Osteoblast (primary cell): ENCODE results near the gene CDK2. TPM values are rescaled to one million over a fixed set of nuclear protein-coding genes. Genes with fewer than 3 reads are reported as not detected.

Experiments used
- DNase-seq: peaks from one replicate; pipeline ENCODE4 v3.0.0; 2011; ENCODE audit warnings: low spot score, mixed read lengths; ENCODE audit not compliant: insufficient read length; ENCODE audit errors: missing footprints
- H2AFZ ChIP-seq: 2 replicates; pipeline ENCODE4 v1.6.0; 2011; ENCODE audit warnings: mild to moderate bottlenecking, low read length
- H3K27ac ChIP-seq: 2 replicates; pipeline ENCODE4 v1.5.1; 2011; ENCODE audit warnings: mild to moderate bottlenecking, low read depth, low read length, moderate library complexity
- H3K27me3 ChIP-seq: 2 replicates; pipeline ENCODE4 v1.6.0; 2012; ENCODE audit warnings: mild to moderate bottlenecking, control low read depth, inconsistent platforms, low read length, moderate library complexity; ENCODE audit not compliant: insufficient read depth
- H3K36me3 ChIP-seq: 2 replicates; pipeline ENCODE4 v1.5.1; 2011; ENCODE audit warnings: mild to moderate bottlenecking, low read length, control low read depth, moderate library complexity; ENCODE audit not compliant: insufficient read depth
- H3K4me1 ChIP-seq: 2 replicates; pipeline ENCODE4 v1.5.1; 2011; ENCODE audit warnings: mild to moderate bottlenecking, low read length, control low read depth, moderate library complexity; ENCODE audit not compliant: insufficient read depth
- H3K4me2 ChIP-seq: 2 replicates; pipeline ENCODE4 v1.6.0; 2011; ENCODE audit warnings: mild to moderate bottlenecking, low read length; ENCODE audit not compliant: insufficient read depth
- H3K4me3 ChIP-seq: fragments of 200-600 bp; sonication (generic); 3 replicates; pipeline ENCODE4 v1.5.1; 2012; ENCODE audit warnings: mild to moderate bottlenecking, low read length, inconsistent platforms; ENCODE audit not compliant: insufficient read depth
- H3K79me2 ChIP-seq: 2 replicates; pipeline ENCODE4 v1.6.0; 2012; ENCODE audit warnings: mild to moderate bottlenecking, low read length, control low read depth, inconsistent platforms; ENCODE audit not compliant: insufficient read depth
- H3K9me3 ChIP-seq: 2 replicates; pipeline ENCODE4 v1.5.1; 2011; ENCODE audit warnings: low read depth, low read length, control low read depth
- H4K20me1 ChIP-seq: 2 replicates; pipeline ENCODE4 v1.6.0; 2012; ENCODE audit warnings: mild to moderate bottlenecking, low read length, control low read depth; ENCODE audit not compliant: insufficient read depth
- CTCF ChIP-seq: IDR thresholded peaks from 2 replicates; pipeline ENCODE4 v1.5.1; 2011; ENCODE audit warnings: mild to moderate bottlenecking, low read depth, low read length, moderate library complexity; ENCODE audit errors: extremely low read depth
- total RNA-seq: library from RNA; depleted of rRNA; stranded (reverse); fragments of >200 nt; gene quantifications from 2 replicates; pipeline ENCODE4 v1.2.3, GENCODE V29; 2012

CDK2 gene
- total RNA-seq, 1 donor, result 13.4 TPM

DNA sequence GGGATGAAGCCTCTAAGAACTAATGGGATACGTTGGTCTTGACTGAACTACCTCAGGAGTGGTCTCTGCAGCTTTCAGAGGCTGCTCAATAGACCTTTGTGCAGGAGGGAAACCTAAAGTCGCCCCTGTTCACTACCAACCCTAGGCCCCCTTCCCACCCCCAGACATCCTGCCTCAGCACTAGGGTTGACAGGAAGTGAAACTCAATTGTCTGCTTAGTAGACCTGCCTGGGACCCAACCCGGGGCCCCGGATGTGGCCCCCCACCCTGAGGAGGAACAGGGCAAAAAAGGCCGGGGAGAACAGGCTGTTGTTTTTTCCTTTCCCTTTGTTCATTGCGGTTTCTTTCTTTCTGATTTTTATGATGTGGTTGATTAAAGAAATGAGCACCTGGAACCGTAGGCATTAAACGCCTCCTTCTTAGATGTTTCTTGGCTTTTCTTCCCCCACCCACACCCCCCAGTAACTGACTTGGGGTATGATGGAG is 37.3 kb upstream of the CDK2 start:
- Histone ChIP-seq H3K4me1 (peaks cover 46% of the 10 kb centered on the region), H4K20me1 (no peaks in the 10 kb centered on the region), H3K27ac (no peak overlapping the region), H3K4me2 (no peak overlapping the region), H3K27me3 (no peaks in the 10 kb centered on the region), H2AFZ (no peak overlapping the region), H3K4me3 (no peak overlapping the region), H3K36me3 (peaks cover 7% of the 10 kb centered on the region), H3K79me2 (peaks cover 48% of the 10 kb centered on the region), H3K9me3 (no peaks in the 10 kb centered on the region)
- peak; percentile 27 for DNase-seq
- TF ChIP-seq CTCF, result no peak

GRCh38 chr12:55930771-55931316 is 35.8 kb upstream of the CDK2 start, which contains the start of gene DGKA:
Gene DGKA, plus strand, starts transcription at chr12:55931162. Its CDS starts 5,342 bp downstream, at chr12:55936504.
- H2AFZ ChIP-seq, result peak within 1 kb of the TSS; percentile 89
- DNase-seq, result peak; percentile 96
- peak within 1 kb of the TSS; percentile 89 for H3K4me2 ChIP-seq
- H3K4me3 ChIP-seq, result peak within 1 kb of the TSS; percentile 77
- peak; percentile 68 for TF ChIP-seq CTCF
- no peaks in the 10 kb centered on the region for H3K27me3 ChIP-seq
- H3K9me3 ChIP-seq, result no peaks in the 10 kb centered on the region
- H3K4me1 ChIP-seq, result peaks cover 41% of the 10 kb centered on the region
- H3K79me2 ChIP-seq, result peaks cover 36% of the 10 kb centered on the region
- peak within 1 kb of the TSS; percentile 83 for H3K27ac ChIP-seq
- no peaks in the 10 kb centered on the region for H3K36me3 ChIP-seq
- H4K20me1 ChIP-seq, result no peaks in the 10 kb centered on the region

DNA sequence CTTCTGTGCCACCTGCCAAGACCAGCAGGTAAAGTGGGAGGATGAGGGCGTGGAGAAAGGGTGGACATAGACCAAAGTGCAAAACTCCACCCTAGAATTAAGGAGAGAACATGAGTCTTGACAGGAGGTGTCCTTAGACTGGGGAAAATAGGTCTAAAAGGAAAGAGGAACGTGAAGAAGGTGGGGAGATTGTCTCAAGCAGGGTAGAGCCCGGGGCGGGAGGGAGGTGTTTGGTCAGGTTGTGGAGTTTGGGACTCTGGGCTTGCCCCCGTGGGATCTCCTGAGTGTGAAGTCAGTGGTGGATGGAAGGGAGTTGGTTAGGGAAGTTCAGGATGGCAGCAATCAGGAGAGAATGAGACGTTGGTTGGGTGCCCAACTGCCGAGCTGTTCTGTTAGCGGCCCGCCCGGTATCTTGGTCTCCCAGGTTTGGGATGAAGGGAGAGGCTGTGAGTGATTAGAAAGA is 35.3 kb upstream of the CDK2 start:
- TF ChIP-seq CTCF, result no peak
- no peaks in the 10 kb centered on the region for H3K27me3 ChIP-seq
- H4K20me1 ChIP-seq, result no peaks in the 10 kb centered on the region
- H3K79me2 ChIP-seq, result peaks cover 31% of the 10 kb centered on the region
- peak; percentile 87 for DNase-seq
- H3K4me2 ChIP-seq, result peak overlapping the region; percentile 89
- peak overlapping the region; percentile 83 for H3K27ac ChIP-seq
- peak overlapping the region; percentile 77 for H3K4me3 ChIP-seq
- H2AFZ ChIP-seq, result peak overlapping the region; percentile 89
- H3K9me3 ChIP-seq, result no peaks in the 10 kb centered on the region
- no peaks in the 10 kb centered on the region for H3K36me3 ChIP-seq
- peaks cover 37% of the 10 kb centered on the region for H3K4me1 ChIP-seq

- peak overlapping the region; percentile 89 for H2AFZ ChIP-seq
- peak; percentile 87 for DNase-seq
- no peak for TF ChIP-seq CTCF
- H4K20me1 ChIP-seq, result no peaks in the 10 kb centered on the region
- peaks cover 6% of the 10 kb centered on the region for H3K36me3 ChIP-seq
- peak overlapping the region; percentile 89 for H3K4me2 ChIP-seq
- H3K4me3 ChIP-seq, result peak overlapping the region; percentile 77
- peak overlapping the region; percentile 83 for H3K27ac ChIP-seq
- H3K9me3 ChIP-seq, result no peaks in the 10 kb centered on the region
- peaks cover 28% of the 10 kb centered on the region for H3K79me2 ChIP-seq
- H3K4me1 ChIP-seq, result peaks cover 36% of the 10 kb centered on the region
- H3K27me3 ChIP-seq, result no peaks in the 10 kb centered on the region
These were observed 34.7 kb upstream of the CDK2 start for GRCh38 chr12:55931780-55932550.
